HG02852 (cell line): Measurements from ENCODE around the gene PTPRE.

Experiments used
- ATAC-seq: cut with Tn5 transposase; IDR thresholded peaks from one replicate; pipeline ENCODE4 v1.9.1; 2021; ENCODE audit warnings: mild to moderate bottlenecking, moderate library complexity; ENCODE audit not compliant: unreplicated experiment

PTPRE gene

GRCh38 chr10:127997271-127997670, 90.4 kb downstream of the PTPRE start:
- no peak for ATAC-seq

GRCh38 chr10:127997937-127998336, 91.0 kb downstream of the PTPRE start:
- ATAC-seq = no peak

GRCh38 chr10:127998501-127999144, 91.7 kb downstream of the PTPRE start:
- ATAC-seq = no peak

GRCh38 chr10:127999297-128000129, 92.6 kb downstream of the PTPRE start:
- no peak for ATAC-seq

DNA sequence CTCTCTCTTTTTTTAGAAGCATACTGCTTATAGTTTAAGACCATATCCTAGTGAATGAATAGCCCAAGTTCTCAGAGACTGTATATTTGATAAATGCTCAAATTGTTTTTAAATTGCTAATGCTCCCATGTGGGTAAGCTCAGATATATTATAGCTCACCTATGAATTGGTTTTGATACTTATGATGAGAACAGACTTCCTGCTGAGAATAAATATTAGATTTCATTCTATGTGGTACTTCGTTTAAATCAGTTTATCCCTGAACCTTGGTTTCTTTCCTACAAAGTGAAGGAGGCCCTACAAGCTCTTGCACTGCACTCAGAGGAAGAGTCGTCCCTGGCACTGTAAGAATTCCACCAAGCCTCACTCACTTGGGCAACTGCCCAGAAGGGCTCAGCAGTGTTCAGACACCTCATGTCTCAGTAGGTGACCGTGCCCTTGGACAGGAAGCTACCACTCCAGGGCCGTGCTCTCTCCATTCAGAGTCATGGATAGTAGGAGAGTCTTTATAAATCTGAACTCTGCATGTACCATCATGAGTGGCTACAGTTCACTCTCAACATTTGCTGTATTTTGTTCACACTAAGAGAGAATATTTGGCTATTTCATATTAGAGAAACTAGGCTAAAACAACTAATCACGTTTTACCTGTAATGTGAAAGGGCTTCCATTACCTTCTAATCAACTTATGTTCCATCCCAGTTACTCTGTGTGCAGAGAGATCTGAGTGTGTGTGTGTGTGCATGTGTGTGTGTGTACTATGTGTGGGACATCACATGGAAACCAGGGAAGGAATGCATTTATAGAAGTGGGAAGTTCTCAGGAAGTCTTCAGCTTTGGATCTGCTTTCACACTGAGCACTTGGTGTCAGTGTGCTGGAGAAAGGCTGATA, 93.8 kb downstream of the PTPRE start:
- ATAC-seq = no peak

GRCh38 chr10:128001363-128001745, 94.5 kb downstream of the PTPRE start:
- no peak for ATAC-seq

- no peak for ATAC-seq
Measured at GRCh38 chr10:128001849-128002248, 94.9 kb downstream of the PTPRE start.

GRCh38 chr10:128003521-128003920, 96.6 kb downstream of the PTPRE start:
- no peak for ATAC-seq

DNA sequence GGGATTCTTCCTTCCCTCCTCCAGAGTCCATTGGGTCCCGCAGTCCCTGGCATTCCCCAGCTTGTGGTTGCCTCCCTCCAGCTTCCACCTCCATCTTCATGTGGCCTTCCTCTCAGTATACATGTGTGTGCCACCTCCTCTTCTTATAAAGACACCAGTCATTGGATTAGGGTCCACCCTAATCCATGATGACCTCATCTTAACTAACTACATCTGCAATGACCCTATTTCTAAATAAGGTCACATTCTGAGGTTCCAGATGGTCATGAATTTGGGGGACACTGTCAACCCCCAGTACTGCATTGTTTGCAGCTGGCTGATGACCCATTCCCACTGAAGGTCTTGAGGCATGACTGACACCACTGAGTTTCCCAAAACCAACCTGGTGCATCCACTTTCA, 99.0 kb downstream of the PTPRE start:
- no peak for ATAC-seq

GRCh38 chr10:128007056-128007455, 100.2 kb downstream of the PTPRE start:
- no peak for ATAC-seq

DNA sequence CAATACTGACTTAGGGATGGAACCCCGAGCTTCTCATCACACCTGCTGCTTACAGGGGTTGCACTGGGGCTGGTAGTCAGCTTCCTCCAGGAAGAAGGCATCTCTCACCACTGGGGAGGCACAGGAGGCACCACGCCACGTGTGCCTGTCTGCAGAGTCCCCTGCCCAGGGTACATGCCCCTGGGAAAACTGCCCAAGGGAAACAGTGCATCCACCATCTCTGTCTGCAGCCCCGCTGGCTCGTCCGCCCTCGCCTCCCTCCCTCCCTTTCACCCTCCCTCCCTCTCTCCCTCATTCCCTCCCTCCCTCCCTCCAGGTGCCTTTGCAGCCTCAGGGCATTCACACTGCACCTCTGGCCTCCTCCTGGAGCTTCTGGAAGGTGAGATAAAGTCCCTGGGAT, 101.1 kb downstream of the PTPRE start:
- no peak for ATAC-seq

- no peak for ATAC-seq
Measured at GRCh38 chr10:128008521-128009250, 101.8 kb downstream of the PTPRE start.

DNA sequence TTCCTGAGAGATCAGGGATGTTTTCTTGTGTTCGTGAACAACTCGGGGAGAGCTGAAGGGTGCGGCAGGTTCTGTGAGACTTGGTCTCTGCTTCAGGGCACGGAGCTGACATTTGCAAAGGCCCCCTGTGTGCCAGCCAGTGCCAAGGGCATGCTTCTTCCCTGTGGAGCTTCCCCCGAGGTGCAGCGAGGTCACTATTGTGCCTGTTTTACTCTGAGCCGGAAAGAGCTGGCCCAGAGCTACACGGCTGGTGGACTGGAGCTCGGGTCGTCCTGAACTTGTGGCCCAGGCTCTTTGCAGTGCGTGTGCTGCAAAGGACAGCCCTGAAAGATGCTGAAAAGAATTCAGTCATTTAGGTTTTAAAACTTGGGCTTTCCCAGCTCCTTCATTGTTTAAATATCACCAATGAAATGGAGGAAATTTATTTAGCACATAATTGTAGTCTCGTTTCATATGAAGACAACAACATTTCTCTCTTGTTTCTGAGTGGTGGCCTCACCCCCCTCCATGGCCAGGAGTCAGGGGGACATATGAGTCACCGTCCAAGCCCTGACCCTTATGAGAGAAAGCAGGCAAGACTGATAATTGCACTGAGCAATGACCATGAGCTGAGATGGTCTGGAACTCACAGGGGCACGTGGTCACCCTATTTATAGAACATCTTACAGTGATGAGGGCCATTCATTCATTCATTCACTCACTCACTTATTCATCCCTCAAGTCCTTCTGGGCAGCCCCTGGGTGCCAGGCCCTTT, 102.6 kb downstream of the PTPRE start:
- no peak for ATAC-seq

- peak; percentile 85 for ATAC-seq
Measured at GRCh38 chr10:128011059-128011979, 104.4 kb downstream of the PTPRE start.

DNA sequence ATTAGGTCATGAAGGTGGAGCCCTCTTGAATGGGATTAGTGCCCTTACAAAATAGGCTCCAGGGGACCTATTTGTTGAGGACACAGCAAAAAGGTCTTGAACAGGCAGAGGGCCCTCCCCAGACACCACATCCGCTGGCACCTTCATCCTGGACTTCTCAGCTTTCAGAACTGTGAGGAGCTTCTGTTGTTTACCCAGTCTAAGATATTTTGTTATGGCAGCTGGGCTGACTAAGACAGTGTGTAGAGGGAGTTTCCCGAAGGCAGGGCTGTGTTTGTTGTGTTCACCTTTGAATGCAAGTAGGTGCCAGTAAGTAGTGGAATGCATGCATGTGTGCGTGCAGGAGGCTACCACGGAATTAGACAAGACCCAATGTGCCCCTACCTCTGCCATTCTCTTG, 106.7 kb downstream of the PTPRE start:
- no peak for ATAC-seq

- ATAC-seq = no peak
Measured at GRCh38 chr10:128014236-128014635, 107.3 kb downstream of the PTPRE start.

GRCh38 chr10:128016423-128017060, 109.6 kb downstream of the PTPRE start:
- ATAC-seq = no peak

DNA sequence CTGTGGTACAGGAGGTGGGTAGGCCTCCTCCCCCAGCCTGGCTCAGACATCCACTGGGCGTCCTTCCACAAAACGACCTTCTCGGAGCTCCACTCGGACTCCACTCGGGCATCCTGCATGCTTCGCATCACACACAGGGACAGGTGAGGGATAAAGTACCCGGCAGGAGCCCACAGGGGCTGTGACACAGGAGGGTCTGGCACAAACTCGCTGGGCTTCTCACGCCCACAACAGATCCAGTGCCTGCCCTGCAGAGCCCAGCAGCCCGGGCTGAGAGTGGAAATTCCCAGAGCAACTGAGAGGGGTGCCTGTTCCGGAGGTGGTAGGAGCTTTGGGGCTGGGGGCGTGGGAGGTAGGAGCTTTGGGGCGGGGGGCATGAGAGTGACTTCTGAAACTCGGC, 110.9 kb downstream of the PTPRE start:
- no peak for ATAC-seq

GRCh38 chr10:128018236-128018635, 111.3 kb downstream of the PTPRE start:
- ATAC-seq = no peak
